Adrenal gland (tissue), 19 donors: ENCODE results near the gene KCNK18. TPM values are rescaled to one million over a fixed set of nuclear protein-coding genes. Genes with fewer than 3 reads are reported as not detected.

Experiments used
- DNase-seq, 7 donors: peaks; one replicate each; pipeline ENCODE4 v3.0.0-alpha.2; 2019 to 2020
- H3K27ac ChIP-seq, 5 donors: fragments of 200-600 bp; sonication (generic) in 4 of 5; 1 replicate in 3 of 5; 2 replicates in 2 of 5; pipeline versions ENCODE4 v1.5.1 to v1.8.0; 2016 to 2020; ENCODE audit warnings: mild to moderate bottlenecking in 1 of 5
- H3K27me3 ChIP-seq: fragments of 200-600 bp; 2 replicates; pipeline ENCODE4 v1.8.0; 2021
- H3K36me3 ChIP-seq, 2 donors: fragments of 200-600 bp; replicated peaks in 1 of 2; 1 replicate in 1 of 2; 2 replicates in 1 of 2; pipeline versions ENCODE4 v1.5.1 to v1.8.0; 2018 to 2022
- H3K4me1 ChIP-seq, 2 donors: fragments of 200-600 bp; replicated peaks in 1 of 2; 1 replicate in 1 of 2; 2 replicates in 1 of 2; pipeline versions ENCODE4 v1.5.1 to v1.8.0; 2018 to 2021
- H3K4me3 ChIP-seq, 4 donors: fragments of 200-600 bp; sonication (generic) in 3 of 4; one replicate each; pipeline ENCODE4 v1.5.1; 2016 to 2018
- H3K9me3 ChIP-seq, 3 donors: fragments of 200-600 bp; sonication (generic) in 1 of 3; replicated peaks in 1 of 3; 1 replicate in 2 of 3; 2 replicates in 1 of 3; pipeline versions ENCODE4 v1.5.1 to v1.8.0; 2016 to 2021
- POLR2A ChIP-seq, 2 donors: fragments of 450-650 bp; IDR thresholded peaks; one replicate each; pipeline ENCODE4 v1.6.1; 2017; ENCODE audit warnings: antibody characterized with exemption in 2 of 2, mild to moderate bottlenecking in 2 of 2, moderate library complexity in 1 of 2
- WGBS, 4 donors: extraction: QIAGEN DNeasy Blood & Tissue Kit in 2 of 4; methylation state at CpG; one replicate each; pipeline versions ENCODE4 v1.1.5 to v1.1.7; 2013 to 2017; 5-methylcytosine and 5-hydroxymethylcytosine counted together
- intact Hi-C, 2 donors: fragments of 100-400 bp; cut with DNase I; formaldehyde crosslinking; loops; one replicate each; pipeline versions ENCODE4 v1.14.1 to v1.15.0; 2022 to 2023
- long read RNA-seq, 10 donors: library from polyadenylated mRNA in 3 of 10; unstranded in 2 of 10; stranded (forward) in 1 of 10; transcript quantifications; one replicate each; pipeline ENCODE4 v2.0.0 and lab custom pipeline, GENCODE V29; 2021 to 2026
- polyA plus RNA-seq, 3 donors: library from polyadenylated mRNA; stranded (reverse); fragments of 200-250 nt in 2 of 3; fragments of 350-450 nt in 1 of 3; fragmentation: Illumina TruSeq in 1 of 3; extraction: RNeasy Lipid Tissue Mini Kit (QIAGEN cat#74804) in 1 of 3; gene quantifications; one replicate each; pipeline ENCODE4 v1.2.3, GENCODE V29; 2013 to 2014
- total RNA-seq, 9 donors: library from RNA; depleted of rRNA in 4 of 9; stranded (reverse); fragments of >200 nt in 4 of 9; fragments of 120-200 nt in 1 of 9; fragmentation: NEBNext Ultra II Directional in 1 of 9; extraction: Animal tissue kit (Norgen Biotek cat#: 25700) in 1 of 9; gene quantifications; one replicate each; pipeline versions ENCODE4 v1.1.0 to v1.2.4, GENCODE V29; 2013 to 2023
- TF ChIP-seq, protein P1 (sequence below), 6 experiments: fragments of 450-650 bp in 4 of 6; fragments of 200-600 bp in 2 of 6; sonication (generic) in 1 of 6; IDR thresholded peaks; 1 replicate in 5 of 6; 2 replicates in 1 of 6; pipeline versions ENCODE4 v1.5.1 to v1.8.0; 2016 to 2021; ENCODE audit warnings: antibody characterized with exemption in 6 of 6, mild to moderate bottlenecking in 2 of 6, moderate library complexity in 1 of 6
- donor health status: healthy with polysubstance abuse.
- donor health status: Bipolar disorder and iron deficiency.
- donor health status: DM: yes; HTN: yes; CAD: no.
- donor health status: DM: no; HTN: no; CAD: no.
- donor health status: DM: no; HTN: no; CAD: no.
- donor health status: DM: yes; HTN: yes; CAD: no.

The KCNK18 gene
- total RNA-seq (not detected), polyA plus RNA-seq (not detected)
- long read RNA-seq, donor 1: 0 reads
- long read RNA-seq, donor 2: 0 reads
- long read RNA-seq, donor 3: 0 reads
- long read RNA-seq, donor 4: 0 reads
- long read RNA-seq, donor 5: 0 reads
- long read RNA-seq, donor 6: 0 reads
- long read RNA-seq, donor 7: 0 reads
- long read RNA-seq, donor 8: 0 reads
- long read RNA-seq, donor 9: 0 reads
- long read RNA-seq, donor 10: 0 reads

DNA sequence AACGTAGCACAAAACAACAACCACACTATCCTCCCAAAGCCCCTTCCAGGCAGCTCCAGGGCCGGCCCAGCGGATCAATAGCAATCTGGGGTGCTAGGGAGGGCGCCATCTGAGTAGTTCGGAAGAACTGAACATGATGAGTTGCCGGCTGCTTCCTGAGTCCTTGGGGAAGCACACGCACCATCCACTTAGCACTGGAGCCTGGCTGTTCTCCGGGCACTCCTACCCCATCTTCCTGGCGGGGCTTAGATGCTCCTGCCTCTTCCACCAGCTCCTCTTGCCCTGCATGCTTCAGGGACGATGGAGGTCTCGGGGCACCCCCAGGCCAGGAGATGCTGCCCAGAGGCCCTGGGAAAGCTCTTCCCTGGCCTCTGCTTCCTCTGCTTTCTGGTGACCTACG, at the start of gene KCNK18:
Gene KCNK18, plus strand, starts transcription at position 301 of the 400 bp plus-strand sequence. Its CDS starts 0 bp downstream, at position 301.
- no peaks in the 10 kb centered on the region for H3K36me3 ChIP-seq
- no peaks in the 10 kb centered on the region for H3K27me3 ChIP-seq
- no peaks in the 10 kb centered on the region for H3K9me3 ChIP-seq
- TF ChIP-seq, protein P1, sequence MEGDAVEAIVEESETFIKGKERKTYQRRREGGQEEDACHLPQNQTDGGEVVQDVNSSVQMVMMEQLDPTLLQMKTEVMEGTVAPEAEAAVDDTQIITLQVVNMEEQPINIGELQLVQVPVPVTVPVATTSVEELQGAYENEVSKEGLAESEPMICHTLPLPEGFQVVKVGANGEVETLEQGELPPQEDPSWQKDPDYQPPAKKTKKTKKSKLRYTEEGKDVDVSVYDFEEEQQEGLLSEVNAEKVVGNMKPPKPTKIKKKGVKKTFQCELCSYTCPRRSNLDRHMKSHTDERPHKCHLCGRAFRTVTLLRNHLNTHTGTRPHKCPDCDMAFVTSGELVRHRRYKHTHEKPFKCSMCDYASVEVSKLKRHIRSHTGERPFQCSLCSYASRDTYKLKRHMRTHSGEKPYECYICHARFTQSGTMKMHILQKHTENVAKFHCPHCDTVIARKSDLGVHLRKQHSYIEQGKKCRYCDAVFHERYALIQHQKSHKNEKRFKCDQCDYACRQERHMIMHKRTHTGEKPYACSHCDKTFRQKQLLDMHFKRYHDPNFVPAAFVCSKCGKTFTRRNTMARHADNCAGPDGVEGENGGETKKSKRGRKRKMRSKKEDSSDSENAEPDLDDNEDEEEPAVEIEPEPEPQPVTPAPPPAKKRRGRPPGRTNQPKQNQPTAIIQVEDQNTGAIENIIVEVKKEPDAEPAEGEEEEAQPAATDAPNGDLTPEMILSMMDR (IDR thresholded peaks at IDR 0.05): no peak
- TF ChIP-seq POLR2A (IDR thresholded peaks at IDR 0.05): no peak
- intact Hi-C loops: no loop called here
- no peak for DNase-seq
- H3K27ac ChIP-seq: no peak within 1 kb of the TSS
- H3K4me1 ChIP-seq: no peaks in the 10 kb centered on the region
- no peak within 1 kb of the TSS for H3K4me3 ChIP-seq
- 70 to 88% (median 84%) methylated on average over 10 to 12 of the region's 12 CpGs for WGBS, 4 donors

DNA sequence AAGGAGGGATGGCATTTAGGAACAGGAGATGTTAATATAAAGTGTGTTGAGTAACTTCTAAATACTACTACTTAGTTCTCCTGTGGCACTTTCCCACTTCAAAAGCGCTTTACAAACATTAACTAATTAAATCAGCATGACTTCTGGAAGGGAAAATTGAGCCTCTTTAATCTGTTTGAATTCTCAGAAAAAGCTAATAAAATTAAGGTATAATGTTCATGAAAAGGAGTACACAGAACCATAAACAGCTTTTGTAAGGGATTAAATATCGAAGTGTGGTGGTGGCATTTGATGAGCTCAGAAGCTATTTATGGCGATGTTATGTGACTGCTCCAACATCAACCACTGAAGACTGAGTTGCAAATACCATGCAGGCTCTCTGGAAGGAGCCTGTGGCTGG, 49.0 kb upstream of the KCNK18 start:
- Histone ChIP-seq H3K27me3 (peaks cover 31% of the 10 kb centered on the region), H3K4me1 (no peaks in the 10 kb centered on the region)

DNA sequence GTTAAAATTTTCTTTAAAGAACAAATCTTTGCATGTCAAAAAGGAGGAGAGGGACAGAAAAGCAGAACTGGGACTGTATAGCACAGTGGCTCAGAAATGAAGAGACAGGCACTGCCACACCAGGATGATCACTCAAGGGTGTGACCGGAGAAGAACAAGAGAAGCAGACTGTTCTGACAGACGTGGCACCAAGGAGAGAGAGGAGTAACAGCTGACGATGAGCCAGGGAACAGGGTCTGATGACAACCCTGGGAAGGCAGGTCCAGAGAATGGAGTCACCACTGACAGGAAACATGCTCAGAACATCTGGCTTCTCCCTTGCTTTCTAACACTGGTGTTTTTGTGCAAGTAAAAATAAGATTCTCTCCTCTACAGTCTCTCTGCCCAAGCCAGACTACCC, 44.6 kb upstream of the KCNK18 start:
- Histone ChIP-seq H3K27ac (no peak overlapping the region), H3K4me1 (no peaks in the 10 kb centered on the region), H3K36me3 (no peaks in the 10 kb centered on the region), H3K27me3 (peaks cover 47% of the 10 kb centered on the region), H3K4me3 (no peak overlapping the region), H3K9me3 (no peaks in the 10 kb centered on the region)
- TF ChIP-seq POLR2A (IDR thresholded peaks at IDR 0.05): no peak
- TF ChIP-seq, protein P1 (IDR thresholded peaks at IDR 0.05): no peak
- DNase-seq: no peak
- intact Hi-C loops: no loop called here
- 34 to 50% (median 38%) methylated on average over 3 of the region's 3 CpGs for WGBS, 4 donors

More for the DNA sequence above, 49.0 kb upstream of the KCNK18 start:
- Histone ChIP-seq H3K36me3 (no peaks in the 10 kb centered on the region), H3K9me3 (no peaks in the 10 kb centered on the region), H3K27ac (no peak overlapping the region), H3K4me3 (no peak overlapping the region)
- 75 to 81% (median 77%) methylated on average over 3 of the region's 3 CpGs for WGBS, 4 donors
- DNase-seq: no peak
- TF ChIP-seq POLR2A (IDR thresholded peaks at IDR 0.05): no peak
- TF ChIP-seq, protein P1 (IDR thresholded peaks at IDR 0.05): no peak
- intact Hi-C loops: no loop called here

DNA sequence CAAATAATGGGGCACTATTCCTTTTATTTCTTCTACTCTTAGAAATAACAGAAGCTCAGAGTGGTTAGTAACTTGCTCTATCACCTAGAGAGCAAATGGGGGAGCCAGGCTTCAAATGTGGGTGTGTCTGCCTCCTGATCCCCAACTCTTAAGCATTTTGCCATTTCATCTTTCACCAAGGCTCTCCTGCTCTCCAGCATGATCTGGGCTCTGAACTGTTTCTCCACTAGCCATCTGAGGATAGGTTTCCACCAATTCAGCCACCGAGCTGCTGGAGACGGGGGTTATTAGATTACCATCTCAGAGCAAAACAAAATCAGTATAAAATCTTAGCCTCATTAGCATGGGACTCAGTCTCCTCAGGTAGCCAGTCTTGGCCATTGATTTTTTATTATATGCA, 39.0 kb upstream of the KCNK18 start:
- no peak for TF ChIP-seq POLR2A (IDR thresholded peaks at IDR 0.05)
- TF ChIP-seq, protein P1 (IDR thresholded peaks at IDR 0.05): no peak
- 12 to 34% (median 19%) methylated on average over 2 of the region's 2 CpGs for WGBS, 4 donors
- H3K4me1 ChIP-seq: peaks cover 6 to 8% of the 10 kb centered on the region in 2 donors
- no peak overlapping the region for H3K4me3 ChIP-seq
- H3K27ac ChIP-seq: no peak overlapping the region
- DNase-seq: no peak
- H3K9me3 ChIP-seq: no peaks in the 10 kb centered on the region
- intact Hi-C loops: no loop called here
- H3K36me3 ChIP-seq: no peaks in the 10 kb centered on the region
- H3K27me3 ChIP-seq: peaks cover 92% of the 10 kb centered on the region
